HT1080 (cell line): ENCODE data around the gene NR5A2. TPM values are rescaled to one million over a fixed set of nuclear protein-coding genes. Genes with fewer than 3 reads are reported as not detected.

ENCODE experiments used
- DNase-seq: peaks from one replicate; pipeline ENCODE4 v3.0.0-alpha.2; 2015; ENCODE audit warnings: low read depth
- total RNA-seq: library from RNA; depleted of rRNA; stranded (reverse); fragments of >200 nt; shearing (Covaris generic); gene quantifications from 2 replicates; pipeline ENCODE4 v1.2.3, GENCODE V29; 2014

NR5A2 gene
- total RNA-seq, 1 experiment from 2014 or later: 0.19 TPM

DNA sequence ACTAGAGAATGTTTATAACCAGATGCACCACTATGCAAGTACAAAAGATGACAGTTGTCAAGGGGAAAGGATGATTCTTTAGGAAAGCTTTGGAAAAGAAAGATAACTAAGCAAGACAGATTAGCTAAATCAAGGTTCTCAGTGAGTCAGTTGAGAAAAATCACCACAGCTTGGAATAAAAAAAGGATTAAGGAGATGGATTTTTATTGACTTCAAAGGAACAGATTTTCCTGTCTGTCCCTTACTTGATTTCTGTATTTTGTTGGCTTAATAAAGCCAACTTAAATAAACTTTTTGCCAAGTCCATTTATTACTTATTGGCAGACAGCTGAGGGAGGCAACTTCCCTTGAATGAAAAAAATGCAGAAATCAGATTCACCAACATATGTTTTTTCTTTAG, 93.9 kb downstream of the NR5A2 start:
- DNase-seq: no peak

DNA sequence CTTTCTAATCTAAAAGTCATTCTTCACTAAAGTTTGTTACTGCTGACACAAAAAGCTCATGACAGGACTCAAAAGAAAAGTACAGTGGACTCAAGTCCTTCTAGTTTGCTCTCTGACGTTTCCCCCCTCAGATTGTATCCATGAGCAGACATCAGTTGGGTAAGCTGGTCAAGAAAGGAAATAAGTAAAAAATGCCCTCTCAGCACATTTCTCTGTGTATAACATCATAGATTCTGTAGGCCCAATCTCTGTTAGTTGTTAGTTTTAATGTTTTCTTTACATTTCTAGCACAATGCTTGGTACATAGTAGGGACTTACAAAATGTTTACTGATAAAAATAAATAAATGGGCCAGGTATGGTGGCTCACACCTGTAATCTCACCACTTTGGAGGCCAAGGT, 96.8 kb downstream of the NR5A2 start:
- no peak for DNase-seq

DNA sequence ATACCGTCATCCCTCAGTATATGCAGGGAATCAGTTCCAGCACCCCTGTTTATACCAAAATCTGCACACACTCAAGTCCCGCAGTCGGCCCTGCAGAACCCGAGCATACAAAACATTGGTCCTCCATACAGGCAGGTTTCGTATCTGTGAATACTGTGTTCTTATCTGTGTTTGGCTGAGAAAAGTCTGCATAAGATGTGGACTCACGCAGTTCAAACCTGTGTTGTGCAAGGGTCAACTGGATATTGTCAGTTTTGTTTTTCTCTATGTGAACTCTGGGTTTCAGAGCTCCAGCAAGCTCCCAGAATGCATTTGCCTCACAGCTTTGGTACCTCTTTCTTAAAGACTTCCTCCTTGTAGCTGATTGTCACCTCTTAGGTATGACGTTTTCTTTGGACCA, 100.6 kb downstream of the NR5A2 start:
- no peak for DNase-seq

DNA sequence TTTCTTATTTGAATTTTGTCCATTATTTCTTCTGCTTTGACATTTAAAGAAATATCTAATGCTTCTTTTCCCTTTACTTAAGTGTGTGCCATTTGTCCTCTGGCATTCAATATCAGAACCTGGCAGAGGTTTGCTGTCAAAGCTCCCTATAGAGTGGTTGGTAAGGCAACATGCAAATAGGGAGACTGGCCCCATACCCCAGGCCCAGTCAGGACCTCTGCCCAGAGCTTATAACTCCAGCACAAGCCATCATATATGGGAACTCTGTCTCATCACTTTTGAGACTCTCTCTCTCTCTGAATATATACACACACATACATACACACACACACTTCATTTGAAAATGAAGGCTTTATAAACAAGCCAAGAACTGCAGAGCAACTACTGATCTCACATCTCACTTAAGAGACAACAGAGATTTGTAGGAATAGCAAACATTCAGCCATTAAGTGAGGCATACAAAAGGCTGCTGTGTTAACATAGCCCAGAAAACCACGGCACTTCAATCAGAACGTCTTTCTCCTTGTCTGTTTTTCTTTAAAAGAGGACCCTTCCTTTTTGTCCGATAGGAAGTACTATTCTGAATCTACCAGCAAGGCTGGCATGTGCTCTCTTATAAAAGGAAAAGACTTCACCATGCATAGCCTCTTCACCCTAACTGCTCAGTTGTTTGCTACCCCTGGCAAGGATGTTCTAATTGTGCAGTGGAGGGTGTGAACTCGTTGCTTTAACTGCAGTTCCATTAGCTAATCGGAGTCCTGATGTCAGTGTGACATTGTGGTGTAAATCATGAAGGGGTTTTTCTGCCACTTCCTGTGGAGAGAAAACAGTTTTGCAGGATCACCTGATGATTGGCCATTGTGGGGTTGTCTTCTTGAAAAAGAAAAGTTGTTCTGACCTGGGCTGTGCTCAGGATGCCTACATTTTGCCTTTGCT, 101.7 kb downstream of the NR5A2 start:
- no peak for DNase-seq

DNA sequence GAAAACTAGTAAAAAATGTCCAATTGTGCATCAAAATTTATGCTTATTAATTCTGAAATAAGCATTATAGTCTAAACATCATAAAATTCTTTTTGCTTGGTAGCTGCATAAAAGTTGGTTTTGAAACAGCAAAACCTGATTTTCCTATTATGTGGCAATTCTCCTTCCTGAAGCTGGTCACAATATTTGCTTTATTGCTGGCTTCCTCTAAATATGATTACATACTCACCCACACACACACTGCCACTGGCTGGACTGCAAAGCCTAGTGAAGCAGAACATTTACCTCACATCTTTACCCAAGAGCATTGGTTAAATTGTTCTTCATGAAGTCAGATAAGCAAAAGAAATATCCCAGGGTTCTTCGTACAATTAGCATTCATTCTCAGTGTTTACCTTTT, 103.0 kb downstream of the NR5A2 start:
- no peak for DNase-seq

DNA sequence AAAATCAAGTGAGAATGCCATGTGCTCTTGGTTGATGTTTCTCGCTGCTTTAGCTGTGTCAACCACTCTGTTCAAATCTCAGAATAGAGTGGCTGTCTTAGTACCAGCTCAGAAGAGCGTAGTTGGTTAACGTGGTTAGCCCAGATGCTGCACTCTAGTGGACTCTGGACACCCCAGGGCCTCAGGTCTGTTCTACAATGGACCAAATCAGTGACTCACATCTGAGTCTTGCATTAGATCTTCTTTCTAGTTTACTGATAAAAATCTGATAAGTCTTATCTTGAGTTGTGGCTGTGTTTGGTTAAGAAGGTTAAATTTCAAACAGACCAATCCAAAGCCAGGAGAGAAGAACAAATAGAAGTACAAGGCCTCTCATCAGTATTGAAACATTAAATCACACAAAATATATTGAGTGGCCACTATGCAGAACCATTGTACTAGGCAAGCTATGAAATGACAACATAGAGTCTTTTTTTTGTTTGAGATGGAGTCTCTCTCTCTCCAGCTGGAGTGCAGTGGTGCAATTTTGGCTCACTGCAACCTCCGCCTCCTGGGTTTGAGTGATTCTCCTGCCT, 104.1 kb downstream of the NR5A2 start:
- peak; percentile 13 for DNase-seq

DNA sequence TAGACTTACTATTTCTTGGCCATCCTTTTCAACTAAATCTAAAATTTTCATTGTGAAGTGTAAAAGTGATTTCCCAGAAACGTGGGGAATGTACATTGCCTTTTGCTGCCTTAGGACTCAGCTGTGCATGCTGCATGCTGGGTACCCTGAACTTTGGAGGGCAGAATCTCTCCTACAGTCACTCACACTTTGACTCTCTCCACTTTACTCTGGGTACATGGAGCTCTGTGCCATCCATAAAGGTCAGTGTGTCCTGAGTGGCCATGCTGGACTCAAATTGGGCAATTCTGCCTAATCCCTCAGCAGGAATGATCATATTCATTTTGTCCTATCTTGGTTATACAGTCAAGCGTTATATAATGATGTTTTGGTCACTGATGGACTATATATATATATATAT, 105.6 kb downstream of the NR5A2 start:
- no peak for DNase-seq

DNA sequence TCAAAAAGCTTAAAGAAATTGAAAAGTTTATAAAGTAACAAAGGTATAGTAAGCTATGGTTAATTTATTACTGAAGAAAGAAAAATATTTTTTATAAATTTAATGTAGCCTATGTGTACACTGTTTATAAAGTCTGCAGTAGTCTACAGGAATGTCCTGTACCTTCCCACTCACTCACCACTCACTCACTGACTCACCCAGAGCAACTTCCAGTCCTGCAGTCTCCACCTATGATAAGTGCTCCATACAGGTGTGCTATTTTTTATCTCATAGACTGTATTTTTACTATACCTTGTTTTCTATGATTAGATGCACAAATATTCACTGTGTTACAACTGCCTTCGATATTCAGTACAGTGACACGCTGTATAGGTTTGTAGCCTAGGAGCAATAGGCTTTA, 106.6 kb downstream of the NR5A2 start:
- DNase-seq: no peak

DNA sequence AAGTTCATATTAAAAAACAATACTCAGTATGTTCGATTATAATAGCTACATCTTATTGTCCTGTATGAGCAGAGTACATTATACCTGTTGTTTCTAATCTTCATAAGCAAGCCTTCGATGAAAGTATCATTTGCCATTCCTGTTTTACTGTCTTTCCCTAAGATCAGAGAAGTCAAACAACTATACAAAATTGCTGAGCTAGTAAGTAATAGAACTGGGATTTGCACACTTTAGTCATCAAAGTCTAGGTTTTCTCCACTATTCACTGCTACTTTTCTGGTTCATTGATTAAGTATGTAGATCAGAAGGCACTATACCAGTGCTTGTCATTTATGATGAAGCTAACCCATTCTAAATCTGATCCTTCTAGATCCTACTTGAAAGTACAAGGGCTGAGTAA, 108.9 kb downstream of the NR5A2 start:
- DNase-seq: no peak

DNA sequence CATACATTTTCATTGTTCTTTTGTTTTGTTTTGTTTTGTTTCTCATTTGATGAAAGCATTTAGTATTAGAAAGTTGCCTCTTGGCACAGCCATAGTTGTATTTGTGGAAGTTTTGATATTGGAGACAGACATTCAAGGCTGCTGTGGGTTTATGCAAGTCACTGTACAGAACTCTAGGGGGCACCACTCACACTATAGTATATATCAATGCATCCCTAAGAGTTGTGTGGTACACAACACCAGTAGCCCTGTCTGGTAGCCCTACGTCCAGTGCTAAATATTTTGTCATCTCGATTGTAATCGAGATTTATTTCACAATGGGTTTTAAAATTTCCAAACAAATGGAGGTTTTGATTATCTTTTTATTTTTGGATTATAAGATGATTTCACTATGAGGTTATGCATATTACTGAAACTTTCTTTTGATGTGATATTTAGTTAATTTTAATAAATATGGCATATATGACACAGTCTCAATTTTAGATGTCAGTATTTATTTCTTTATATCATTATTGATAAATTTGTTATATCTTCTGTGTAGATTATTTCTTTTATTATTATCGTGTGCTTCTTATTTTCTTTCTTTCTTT, 112.2 kb downstream of the NR5A2 start:
- DNase-seq: peak; percentile 51

DNA sequence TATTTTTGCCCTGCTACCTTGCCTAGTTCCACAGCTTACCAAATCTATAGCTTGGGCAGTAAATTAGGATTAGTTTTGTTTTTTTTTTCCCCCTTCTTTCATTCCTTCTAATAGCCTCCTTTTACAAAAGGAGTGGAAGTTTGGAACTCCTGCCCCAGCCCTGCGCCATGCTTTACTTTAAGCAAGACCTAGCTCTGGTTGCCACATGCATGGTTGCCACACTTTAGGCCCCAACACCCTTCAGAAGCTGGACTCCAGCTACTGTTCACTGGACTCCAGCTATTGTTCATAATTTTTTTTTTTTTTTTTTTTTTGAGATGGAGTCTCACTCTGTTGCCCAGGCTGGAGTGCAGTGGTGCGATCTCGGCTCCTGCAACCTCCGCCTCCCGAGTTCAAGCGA, 115.8 kb downstream of the NR5A2 start:
- DNase-seq: no peak

DNA sequence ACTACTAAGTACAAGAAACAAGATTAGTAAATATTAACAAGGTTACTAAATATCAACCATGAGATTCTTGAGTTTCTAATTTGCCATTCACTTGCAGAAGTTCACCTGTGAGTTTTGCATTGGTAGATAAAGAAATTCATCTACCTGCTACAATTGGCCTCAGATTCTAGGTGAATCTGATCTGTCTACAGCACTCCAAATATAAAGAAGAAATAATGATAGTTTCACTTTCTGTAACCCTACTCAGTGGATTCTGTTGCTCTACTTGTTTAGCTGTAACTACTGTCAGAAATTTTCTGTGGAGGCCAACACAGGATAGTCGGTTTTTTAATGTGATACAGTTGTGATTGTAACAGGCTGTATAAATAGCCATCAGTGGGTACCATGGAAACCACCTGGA, 118.6 kb downstream of the NR5A2 start:
- DNase-seq: no peak

DNA sequence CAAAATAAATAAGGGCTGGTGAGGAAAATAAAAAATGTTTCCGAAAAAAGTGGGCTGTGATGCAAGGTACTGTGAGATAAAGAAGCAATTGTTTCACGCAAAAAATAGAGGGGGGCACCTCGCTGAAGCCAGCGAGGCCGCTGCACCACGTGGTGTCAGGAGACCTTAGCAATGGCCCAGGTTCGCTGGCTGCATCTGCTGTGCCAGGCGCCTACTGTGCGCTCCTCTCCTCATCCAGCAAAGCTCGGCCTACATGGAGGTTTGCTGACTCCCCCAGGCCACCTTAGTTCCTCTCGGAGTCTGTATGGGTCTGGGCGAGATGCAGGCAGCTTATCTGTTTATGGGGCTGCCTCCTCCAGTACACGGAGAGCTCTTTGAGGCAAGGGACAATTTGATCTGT, 119.6 kb downstream of the NR5A2 start:
- no peak for DNase-seq

DNA sequence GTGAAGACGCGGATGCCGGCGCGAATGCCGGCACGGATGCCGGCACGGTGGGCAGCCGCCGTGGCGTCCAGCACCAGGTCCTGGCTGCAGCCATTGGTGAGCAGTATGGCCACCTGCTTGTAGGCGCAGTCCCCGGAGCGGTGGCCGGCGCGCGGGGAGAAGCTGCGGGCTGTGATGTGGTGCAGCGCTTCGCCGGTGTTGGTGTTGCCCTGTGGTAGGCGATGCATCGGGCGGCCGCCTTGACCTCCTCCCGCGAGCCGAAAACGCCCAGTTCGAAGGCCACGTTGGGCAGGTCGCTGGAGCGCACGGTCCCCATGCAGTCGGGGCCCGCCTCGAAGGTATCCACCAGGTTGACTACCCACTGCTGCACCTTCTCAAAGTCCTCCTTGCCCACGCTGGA, 120.2 kb downstream of the NR5A2 start:
- DNase-seq: no peak

DNA sequence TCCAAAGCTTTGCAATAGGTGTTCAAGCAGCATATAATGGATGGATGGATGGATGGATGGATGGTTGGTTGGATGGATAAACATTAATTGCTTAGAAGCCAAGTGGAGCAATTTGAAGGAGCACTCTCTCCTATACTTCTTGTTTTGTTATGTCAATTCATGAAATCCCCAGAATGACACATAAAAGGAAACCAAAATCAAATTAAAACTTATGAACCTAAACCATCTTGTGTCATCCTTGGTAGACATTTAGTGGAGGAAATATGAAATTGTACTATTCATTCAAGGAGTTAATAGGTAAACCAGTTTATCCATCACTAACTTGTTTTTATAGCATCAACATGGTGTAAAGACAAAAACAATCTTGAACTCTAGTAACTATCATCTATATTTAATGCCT, 122.5 kb downstream of the NR5A2 start:
- no peak for DNase-seq

DNA sequence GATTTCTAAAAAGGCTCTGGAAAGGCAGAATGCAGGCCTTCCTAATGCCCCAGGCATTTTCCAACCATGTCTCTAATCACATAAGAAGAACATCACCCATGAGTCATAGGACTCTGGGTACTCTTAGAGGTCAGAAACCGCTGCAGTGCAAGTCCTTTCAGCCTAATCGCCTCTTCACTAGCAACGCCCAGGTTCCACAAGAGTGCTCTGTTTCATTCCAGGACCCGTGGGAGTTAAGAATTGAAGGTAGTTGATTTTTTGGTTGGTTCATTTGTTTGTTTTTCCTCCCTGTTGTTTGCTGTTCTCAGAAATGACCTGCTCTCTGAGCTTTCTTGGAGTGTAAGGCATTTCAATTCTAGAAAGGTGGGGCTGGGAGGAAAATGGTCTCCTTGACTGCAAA, 123.2 kb downstream of the NR5A2 start:
- DNase-seq: peak; percentile 66

DNA sequence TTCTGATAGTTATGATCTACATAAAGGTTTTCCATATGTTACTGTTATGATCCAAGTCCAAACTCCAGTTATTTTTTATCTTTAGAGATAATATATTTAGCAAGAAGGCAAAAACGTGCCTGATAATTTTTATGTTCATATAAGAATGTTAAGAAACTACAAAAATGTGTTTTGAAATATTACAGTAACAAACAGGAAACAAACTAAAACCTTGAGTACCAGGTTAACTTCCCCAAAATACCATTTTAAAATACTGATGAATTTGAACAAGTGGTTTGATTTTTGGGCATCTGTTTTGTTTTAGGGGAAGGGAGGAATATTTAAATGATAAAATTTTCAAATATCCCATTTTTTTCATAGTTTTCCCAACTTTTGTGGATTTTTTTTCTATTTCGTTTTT, 124.8 kb downstream of the NR5A2 start:
- DNase-seq: no peak

DNA sequence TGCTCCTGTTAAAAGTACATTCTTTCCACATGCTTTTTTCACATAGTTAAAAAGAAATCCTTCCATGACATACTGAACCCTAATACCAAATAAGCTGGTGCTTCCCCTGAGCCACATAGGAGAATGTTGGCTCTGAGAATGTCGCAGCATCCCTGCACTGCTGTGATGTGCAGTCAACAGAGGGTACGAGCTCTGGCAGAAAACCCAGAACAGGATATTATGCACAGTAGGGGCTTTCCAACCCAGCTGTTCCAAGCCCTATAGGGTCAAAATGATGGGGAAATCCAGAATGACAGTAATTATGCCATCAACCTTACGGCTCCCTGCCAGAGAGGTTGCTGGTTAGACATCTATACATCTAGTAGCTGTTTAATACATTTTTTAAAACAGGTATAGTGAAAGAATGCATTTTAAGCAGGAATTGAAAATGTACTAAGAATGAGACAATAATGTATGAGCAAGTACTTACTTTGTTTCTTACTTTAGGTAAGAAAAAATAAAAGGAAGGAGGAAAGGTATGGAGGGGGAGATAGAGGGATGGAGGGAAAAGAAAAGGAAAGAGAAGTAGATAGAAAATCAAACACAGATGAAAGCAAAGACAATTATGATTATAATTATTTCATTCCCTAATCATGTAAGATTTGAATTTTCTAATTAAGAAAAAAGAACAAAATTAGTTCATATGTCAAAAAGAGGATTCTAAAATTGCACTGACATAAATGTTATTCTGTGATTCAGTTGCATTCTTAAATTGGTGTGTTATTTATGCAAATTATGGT, 126.0 kb downstream of the NR5A2 start:
- DNase-seq: no peak

DNA sequence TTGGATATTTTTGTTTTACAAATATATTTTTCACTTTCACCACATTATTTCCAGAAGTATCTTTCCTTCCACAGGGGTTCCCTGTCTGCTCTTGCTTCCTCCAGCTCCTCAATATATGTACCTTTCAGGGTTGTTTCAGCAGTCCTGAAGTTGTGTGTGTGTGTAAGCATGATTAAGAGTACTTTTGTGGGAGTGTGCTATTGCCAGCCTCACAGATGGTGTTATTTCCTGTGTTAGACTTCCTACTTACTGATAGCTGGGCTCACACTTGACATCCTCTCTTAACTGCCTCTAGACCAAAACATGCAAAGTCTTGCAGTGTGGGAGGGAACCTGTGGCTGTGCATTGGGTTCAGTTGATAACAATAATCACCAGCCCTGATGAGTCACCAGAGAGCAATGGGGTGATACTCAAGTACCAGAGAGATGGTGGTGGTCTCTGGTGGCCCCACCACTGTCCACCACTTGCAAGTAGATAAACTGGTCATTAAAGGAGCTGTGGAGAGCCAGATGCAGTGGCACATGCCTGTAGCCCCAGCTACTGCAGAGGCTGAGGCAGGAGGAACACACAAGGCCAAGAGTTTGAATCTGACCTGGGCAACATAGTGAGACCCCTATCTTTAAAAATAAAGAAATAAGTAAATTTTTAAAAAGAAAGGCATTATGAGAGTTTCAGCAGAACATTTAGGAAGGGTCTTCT, 126.7 kb downstream of the NR5A2 start:
- peak; percentile 26 for DNase-seq

DNA sequence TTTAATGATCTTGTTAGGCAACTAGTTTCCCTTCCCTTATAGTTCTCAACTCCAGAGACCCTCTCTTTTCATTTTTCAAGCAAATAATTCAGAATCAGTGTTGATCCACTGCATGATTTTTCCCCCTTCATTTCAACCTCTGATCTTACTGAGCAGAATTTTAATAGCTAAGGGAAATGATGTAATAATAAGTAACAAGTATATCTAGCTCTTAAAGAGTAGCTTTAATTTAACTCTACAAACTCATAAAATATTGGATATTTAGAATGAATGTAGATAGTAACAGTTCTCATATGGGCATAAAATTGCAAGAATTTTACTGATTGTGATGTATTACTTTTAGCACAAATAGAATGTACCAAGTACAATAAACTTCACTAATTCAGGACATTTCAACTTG, 130.2 kb downstream of the NR5A2 start:
- DNase-seq: no peak

DNA sequence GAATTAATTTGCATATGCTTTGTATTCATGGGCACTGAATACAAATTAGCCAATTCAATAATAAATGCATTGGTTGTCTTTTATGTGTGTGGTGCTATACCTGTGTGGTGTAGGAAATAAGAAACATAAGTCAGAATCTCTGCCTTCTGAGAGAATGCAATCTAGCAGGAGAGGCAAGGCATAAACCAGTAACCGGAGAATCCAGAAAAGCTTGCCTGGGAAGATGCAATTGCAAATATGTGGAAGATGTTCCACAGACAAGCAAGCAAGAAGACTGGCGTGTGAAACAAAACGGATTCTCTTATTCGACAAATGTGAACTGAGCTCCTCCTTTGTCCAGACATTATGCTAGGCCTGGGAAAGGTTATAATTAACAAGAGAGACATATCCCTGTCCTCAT, 134.3 kb downstream of the NR5A2 start:
- DNase-seq: no peak
